Measurements from ENCODE around the gene PRKCA.

- TF ChIP-seq CTCF (IDR thresholded peaks at IDR 0.05; ENCODE audit: insufficient read depth, low read length) (no peak), GABPA (IDR thresholded peaks at IDR 0.05; ENCODE audit: low read depth) (no peak), SPI1 (IDR thresholded peaks at IDR 0.05; ENCODE audit: borderline replicate concordance, low read depth) (no peak)
These were observed 10.5 kb downstream of the PRKCA start for GRCh38 chr17:66312912-66313311.

Measured in HL-60 (cell line).